ENCODE measurements around the gene LCA5L.

The LCA5L gene

DNA sequence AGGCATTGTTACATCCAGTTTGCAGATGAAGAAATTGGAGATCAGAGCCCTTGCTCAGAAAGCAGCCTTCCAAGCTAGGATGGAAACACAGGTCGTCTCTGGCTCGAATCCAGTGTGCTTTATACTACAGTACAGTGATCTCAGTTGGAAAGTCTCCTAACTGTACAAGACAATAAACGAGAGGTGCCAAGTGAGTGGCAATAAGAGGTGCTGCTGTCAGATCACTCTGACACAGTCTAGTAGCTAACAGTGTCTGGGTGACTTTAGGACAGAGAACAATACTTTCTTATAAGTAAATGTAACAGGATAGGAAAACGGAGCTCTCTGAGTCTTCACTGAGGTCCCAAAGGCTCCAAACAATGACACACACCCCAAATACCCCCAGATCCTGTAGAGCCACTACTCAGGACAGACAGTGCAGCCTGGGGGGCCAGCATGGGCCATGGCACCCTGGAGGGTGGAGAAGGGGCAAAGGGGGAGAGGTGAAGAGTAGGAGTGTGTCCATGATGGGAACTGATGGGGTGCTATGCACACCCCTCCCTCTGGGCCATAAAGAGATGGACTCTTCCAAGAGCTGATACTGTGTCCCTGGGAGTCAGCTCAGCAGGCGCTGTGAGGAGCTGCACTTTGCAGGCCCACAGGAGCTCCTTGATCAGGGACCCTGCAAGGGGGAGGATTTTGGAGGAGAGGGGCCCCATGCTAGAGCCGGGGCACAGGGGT is 9.5 kb upstream of the LCA5L start:
- H3K27me3 Mint-ChIP-seq (ENCODE audit: low read depth), result no peaks in the 10 kb centered on the region
- no peaks in the 10 kb centered on the region for H3K9me3 Mint-ChIP-seq
- peak overlapping the region in 1 of 3 experiments; percentile 12 for H3K27ac Mint-ChIP-seq
- H3K4me1 Mint-ChIP-seq, result peaks cover 38% of the 10 kb centered on the region
- TF ChIP-seq, protein P1, sequence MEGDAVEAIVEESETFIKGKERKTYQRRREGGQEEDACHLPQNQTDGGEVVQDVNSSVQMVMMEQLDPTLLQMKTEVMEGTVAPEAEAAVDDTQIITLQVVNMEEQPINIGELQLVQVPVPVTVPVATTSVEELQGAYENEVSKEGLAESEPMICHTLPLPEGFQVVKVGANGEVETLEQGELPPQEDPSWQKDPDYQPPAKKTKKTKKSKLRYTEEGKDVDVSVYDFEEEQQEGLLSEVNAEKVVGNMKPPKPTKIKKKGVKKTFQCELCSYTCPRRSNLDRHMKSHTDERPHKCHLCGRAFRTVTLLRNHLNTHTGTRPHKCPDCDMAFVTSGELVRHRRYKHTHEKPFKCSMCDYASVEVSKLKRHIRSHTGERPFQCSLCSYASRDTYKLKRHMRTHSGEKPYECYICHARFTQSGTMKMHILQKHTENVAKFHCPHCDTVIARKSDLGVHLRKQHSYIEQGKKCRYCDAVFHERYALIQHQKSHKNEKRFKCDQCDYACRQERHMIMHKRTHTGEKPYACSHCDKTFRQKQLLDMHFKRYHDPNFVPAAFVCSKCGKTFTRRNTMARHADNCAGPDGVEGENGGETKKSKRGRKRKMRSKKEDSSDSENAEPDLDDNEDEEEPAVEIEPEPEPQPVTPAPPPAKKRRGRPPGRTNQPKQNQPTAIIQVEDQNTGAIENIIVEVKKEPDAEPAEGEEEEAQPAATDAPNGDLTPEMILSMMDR (IDR thresholded peaks at IDR 0.05; ENCODE audit: unreplicated experiment in 3 of 3), result no peak
- no peak overlapping the region for H3K4me3 Mint-ChIP-seq
- H3K36me3 Mint-ChIP-seq (ENCODE audit: low read depth), result no peaks in the 10 kb centered on the region

DNA sequence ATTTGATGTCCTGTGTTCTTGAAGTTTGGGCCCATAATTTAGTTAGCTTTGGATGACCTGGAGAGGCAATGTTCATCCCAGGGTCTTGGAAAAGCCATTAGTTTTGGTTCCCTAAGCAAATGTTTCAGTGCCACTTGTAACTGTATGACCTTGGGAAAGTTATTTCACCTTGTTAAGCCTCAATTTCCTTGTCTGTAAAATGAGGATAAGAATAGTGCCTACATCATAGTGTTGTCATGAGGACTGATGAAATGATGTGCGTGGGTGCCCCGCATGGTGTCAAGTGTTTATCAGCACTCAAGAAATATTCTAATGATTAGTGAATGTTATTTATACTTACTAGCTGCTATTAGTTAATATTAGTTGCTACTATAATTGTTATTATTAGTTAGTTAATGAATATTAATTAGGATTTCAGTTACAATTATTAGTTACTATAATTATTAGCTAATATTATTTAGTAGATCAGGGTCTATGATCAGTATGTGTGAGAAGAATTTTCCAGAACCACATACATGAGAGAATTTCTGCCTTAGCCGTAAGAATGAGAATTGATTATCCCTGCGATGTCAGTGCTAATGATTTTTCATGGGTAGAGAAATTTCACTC is 8.1 kb upstream of the LCA5L start:
- TF ChIP-seq, protein P1 (IDR thresholded peaks at IDR 0.05; ENCODE audit: unreplicated experiment in 3 of 3), result no peak
- Mint-ChIP-seq H3K36me3 (ENCODE audit: low read depth) (no peaks in the 10 kb centered on the region), H3K4me1 (peaks cover 46% of the 10 kb centered on the region), H3K4me3 (peak overlapping the region in 1 of 3 experiments; percentile 81), H3K27ac (peak overlapping the region in 1 of 3 experiments; percentile 60), H3K9me3 (no peaks in the 10 kb centered on the region), H3K27me3 (ENCODE audit: low read depth) (no peaks in the 10 kb centered on the region)

DNA sequence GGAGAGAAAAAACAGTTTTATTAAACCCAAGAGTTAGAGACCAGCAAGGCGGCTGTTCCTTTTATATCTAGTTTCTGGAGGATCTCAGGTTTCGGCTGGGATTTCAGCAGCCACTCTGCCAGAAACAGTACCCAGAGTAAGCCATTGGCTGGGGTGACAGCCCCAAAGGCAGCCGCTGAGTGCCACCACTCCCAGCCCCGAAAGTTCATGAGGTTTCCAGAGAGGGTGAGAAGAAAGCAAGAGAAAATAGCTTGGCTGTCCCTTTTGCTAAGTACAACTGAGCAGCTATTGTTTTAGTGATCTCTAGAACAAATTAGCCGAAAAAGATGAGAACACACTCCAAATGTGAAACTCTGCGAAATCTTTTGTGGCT is 7.4 kb upstream of the LCA5L start:
- H3K9me3 Mint-ChIP-seq, result no peaks in the 10 kb centered on the region
- peaks cover 46% of the 10 kb centered on the region for H3K4me1 Mint-ChIP-seq
- H3K27me3 Mint-ChIP-seq (ENCODE audit: low read depth), result no peaks in the 10 kb centered on the region
- peak overlapping the region in 2 of 3 experiments; percentile 38 to 81 for H3K4me3 Mint-ChIP-seq
- no peaks in the 10 kb centered on the region for H3K36me3 Mint-ChIP-seq (ENCODE audit: low read depth)
- TF ChIP-seq, protein P1 (IDR thresholded peaks at IDR 0.05; ENCODE audit: unreplicated experiment in 3 of 3), result no peak
- peak overlapping the region; percentile 55 to 76 (median 60) for H3K27ac Mint-ChIP-seq

DNA sequence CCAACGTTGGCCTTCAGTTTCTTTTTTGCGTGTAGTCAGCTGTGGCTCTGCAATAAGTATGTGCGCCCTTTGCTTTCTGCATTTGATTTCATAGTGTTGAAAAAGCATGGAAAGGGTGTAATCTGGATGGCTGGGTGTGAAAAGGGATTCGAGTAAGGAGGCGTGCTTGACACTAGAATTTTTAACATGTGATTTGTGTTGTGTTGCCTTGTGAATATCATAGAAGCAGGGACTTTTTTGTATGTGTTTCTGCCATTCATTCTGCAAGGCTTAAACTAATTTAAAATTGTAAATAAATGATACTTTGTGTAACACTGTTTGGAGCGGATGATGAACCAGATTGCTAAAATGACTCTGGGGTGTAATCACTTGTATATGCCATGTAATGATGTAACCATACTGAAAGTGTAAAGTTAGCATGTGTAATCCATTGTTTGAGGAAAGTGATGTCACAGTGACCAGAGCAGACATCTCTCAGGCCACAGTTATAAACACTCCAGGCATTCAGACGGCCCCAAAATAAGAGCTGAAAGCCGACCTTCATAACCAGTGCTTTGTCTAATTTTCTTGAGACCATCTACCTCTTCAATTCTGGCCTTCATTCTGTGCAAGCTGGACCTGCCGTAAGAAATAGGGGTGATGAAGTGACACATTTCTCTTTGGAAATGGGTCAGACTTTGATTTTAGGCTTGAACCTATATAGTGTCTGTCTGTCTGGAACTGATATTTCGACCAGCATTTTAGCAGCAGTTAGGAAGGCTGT is 6.8 kb upstream of the LCA5L start:
- H3K4me1 Mint-ChIP-seq, result peaks cover 46% of the 10 kb centered on the region
- H3K4me3 Mint-ChIP-seq, result peak overlapping the region; percentile 37 to 81 (median 62)
- no peaks in the 10 kb centered on the region for H3K9me3 Mint-ChIP-seq
- no peaks in the 10 kb centered on the region for H3K36me3 Mint-ChIP-seq (ENCODE audit: low read depth)
- TF ChIP-seq, protein P1 (IDR thresholded peaks at IDR 0.05; ENCODE audit: unreplicated experiment in 3 of 3), result no peak
- no peaks in the 10 kb centered on the region for H3K27me3 Mint-ChIP-seq (ENCODE audit: low read depth)
- H3K27ac Mint-ChIP-seq, result peak overlapping the region; percentile 55 to 76 (median 60)

DNA sequence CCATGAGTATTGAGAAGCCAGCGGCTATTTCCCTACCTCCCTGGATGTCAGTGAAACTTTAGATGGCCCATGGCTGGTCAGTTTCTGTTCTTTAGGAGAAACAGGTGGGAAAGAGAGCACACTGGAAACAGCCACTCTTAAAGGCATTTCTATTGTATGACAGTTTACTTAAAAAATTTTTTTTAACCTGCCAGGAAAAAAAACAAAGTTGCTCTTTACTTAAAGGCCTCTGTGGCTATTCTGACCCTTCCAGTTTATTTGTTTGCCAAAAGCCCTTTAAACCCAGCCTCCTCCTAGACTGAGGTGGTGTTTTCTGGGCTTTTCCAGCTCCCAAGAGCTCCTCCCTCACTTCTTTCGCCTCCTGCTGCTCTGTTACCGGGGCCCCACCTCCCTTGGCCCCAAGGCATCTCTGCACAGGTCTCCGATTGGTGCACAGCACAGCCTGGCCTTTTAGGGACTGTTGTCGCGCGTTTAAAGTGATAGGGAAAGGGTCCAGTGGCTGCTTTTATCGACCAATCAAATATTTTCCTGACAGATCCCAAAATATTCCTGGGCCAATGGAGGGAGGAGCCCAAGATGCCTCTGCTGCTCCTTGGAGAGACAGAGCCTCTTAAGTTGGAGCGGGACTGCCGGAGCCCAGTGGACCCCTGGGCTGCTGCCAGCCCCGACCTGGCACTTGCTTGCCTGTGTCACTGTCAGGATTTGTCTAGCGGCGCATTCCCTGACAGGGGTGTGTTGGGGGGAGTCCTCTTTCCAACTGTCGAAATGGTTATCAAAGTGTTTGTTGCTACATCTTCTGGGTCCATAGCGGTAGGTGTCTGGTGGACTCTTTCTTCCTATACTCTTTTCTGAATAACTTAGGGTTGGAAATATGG is 6.0 kb upstream of the LCA5L start, which contains the start of gene SH3BGR:
TSS of gene SH3BGR (plus strand) at position 639 of the 875 bp plus-strand sequence. CDS start at position 766, 127 bp downstream.
- Mint-ChIP-seq H3K4me1 (peaks cover 46% of the 10 kb centered on the region), H3K27ac (peak within 1 kb of the TSS; percentile 60 to 76 (median 63)), H3K4me3 (peak within 1 kb of the TSS; percentile 37 to 81 (median 62)), H3K36me3 (ENCODE audit: low read depth) (no peaks in the 10 kb centered on the region), H3K9me3 (no peaks in the 10 kb centered on the region), H3K27me3 (ENCODE audit: low read depth) (no peaks in the 10 kb centered on the region)
- TF ChIP-seq, protein P1 (IDR thresholded peaks at IDR 0.05; ENCODE audit: unreplicated experiment in 3 of 3), result no peak
